HG03280 (cell line): ENCODE results near the gene CORO6.

ENCODE experiments used
- ATAC-seq: cut with Tn5 transposase; IDR thresholded peaks from one replicate; pipeline ENCODE4 v1.9.1; 2021; ENCODE audit warnings: mild to moderate bottlenecking, moderate library complexity; ENCODE audit not compliant: unreplicated experiment

The CORO6 gene

DNA sequence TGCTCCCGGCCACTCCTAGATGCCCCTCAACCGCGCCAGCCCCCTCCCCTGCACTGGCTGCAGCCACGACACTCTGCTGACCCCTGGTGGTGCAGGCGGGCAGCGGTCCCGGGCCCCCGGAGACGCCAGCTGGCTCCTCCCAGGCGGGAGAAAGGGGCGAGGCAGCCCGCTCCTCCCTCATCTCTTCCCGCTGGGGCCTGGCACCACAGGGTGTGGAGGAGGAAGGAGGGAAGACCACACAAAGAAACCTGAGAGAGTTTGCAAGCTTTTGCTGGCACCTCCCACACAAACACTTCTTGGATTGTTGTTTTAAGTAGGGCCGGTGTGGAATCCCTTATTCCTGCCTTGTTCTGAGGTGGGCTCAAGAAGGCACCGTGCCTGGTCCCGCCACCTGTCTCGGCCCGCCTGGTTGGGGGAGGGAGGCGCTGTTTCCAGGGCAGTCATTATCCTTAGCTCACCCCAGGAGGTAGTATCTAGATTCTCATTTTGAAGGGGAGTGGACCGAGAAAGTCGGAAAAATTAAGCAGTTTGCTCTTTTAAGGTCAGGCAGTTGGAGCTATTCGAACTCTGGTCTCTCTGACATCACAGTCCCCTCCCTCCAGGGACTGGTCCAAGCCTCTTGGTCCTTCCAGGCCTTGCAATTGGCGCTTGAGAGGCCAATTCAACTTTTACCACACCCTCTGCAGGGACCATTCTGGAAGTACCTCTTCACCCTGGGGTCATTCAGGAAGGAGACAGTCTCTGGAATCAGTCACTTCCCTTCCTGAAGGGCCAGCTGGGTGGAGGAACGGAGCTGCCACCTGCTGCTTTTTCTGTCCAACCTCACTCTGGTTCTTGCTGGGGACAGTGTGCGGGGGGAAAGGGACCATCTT lies 30.7 kb downstream of the CORO6 start:
- ATAC-seq = no peak

- ATAC-seq = no peak
Observed at GRCh38 chr17:29591146-29591736, 31.5 kb downstream of the CORO6 start.

DNA sequence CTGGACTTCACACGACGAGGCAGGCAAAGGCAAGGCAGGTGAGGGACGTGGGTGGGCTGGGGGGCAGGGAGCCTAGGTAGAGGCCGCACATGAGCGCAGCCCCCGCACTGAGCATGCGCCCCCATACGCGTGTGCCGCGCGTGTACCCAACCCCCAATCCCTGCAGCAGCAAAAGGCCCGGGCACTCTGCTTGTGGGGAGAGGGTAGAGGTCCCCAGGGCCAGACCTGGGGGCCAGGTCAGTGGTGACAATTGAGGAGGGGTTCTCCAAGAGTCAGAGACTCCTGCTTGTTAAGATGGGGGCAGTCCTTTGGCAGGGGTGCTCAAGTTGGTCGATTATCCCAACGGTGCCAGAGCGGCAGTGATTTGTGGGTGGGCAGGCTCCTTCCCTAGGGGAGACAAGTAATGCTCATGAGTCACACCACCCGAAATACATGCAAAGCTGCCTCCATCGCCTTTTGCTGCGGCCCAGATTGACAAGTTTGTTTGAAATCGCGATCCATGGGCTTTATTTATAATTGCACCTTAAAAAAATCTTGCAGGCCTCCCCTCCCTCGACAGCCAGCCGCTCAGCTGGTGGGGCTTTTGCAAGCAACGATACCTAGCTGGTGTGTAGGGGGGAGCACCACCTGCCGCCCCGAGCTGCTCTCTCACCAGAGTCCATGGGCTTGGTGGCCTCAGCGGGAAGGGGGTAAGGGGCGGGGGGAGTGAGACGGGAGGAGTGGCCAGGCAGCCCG lies 32.1 kb downstream of the CORO6 start:
- no peak for ATAC-seq

GRCh38 chr17:29589524-29590410 lies 32.9 kb downstream of the CORO6 start, which contains the start of gene GIT1:
GIT1 (minus strand) TSS chr17:29589648; CDS start chr17:29589378, 270 bp downstream.
- ATAC-seq = peak; percentile 66

DNA sequence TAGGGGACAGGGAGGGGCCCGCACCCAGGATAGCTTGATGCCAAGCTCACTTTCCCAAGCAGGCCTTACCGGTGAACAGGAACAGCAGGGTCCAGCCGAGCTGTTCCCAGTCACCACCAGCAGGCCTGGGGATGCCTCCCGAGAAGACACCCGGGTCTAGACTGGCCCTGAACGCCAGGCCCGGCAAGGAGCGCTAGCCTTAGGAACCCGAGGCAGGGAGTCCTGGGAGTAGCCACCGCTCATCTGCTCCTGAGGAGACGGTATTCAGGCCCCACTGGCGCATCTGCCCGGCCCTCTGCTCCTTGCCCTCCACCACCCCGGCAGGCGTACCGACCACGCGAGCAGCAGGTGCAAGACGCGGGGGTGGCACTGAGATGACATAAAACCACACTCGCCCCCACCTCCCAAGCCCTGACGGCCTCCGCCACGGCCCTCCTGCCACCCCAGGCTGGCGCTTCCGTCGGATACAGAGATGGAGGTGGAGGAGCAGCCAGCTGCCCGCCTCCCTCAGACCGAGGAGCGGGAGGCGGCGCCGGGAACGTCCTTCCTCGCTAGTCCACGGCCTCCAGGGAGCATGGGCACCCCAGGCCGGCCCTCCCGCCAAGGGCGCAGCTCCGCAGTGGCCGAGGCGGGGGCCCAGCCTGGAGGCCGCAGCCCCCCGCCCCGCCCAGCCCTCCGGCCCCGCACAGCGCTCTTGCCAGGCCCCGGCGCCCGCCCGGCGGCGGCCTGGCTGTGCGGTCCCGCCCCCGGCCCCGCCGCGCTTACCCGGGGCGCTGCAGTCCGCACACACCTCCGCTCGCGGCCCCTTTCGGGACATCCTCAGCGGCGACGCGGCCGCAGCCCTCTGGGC lies 33.9 kb downstream of the CORO6 start:
- peak; percentile 13 for ATAC-seq

GRCh38 chr17:29588017-29588561 lies 34.6 kb downstream of the CORO6 start:
- ATAC-seq = no peak

- ATAC-seq = no peak
Observed at GRCh38 chr17:29587591-29587990, 35.1 kb downstream of the CORO6 start.

DNA sequence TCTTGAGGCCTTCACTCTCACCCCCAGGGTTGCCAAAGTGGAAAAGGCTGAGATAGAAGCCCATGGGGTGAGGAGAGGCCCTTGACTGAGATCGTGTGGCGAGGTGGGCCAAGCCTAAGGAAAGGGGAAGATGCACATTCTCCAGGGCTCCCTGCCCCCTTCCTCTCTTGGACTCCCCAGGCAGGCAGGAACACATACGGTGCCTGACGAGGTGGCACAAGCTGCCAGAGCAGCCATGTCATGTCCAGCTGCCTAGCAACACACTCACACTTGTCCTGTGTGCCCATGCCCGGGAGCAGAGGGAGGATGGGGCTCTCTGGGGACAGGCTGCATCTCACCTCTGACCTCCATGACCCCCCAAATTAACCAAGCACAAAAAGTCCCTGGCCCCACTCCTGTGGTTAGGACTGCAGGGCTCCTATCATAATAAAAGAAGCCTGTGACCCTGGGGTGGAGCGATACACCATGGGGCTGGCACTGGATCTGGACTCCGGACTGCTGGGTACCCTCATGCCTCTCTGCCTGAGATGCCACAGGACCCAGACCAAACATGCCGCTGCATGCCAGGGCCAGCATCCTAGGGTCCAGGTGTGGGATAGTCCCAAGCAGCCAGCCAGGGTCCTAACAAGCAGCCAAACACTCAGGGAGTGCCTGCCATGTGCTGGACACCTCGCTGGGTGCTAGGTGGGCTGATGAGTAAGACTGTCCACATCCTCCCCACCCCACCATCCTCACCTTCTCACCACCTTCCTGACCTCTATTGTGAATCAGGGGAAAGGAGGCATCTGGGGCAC lies 35.8 kb downstream of the CORO6 start:
- no peak for ATAC-seq

DNA sequence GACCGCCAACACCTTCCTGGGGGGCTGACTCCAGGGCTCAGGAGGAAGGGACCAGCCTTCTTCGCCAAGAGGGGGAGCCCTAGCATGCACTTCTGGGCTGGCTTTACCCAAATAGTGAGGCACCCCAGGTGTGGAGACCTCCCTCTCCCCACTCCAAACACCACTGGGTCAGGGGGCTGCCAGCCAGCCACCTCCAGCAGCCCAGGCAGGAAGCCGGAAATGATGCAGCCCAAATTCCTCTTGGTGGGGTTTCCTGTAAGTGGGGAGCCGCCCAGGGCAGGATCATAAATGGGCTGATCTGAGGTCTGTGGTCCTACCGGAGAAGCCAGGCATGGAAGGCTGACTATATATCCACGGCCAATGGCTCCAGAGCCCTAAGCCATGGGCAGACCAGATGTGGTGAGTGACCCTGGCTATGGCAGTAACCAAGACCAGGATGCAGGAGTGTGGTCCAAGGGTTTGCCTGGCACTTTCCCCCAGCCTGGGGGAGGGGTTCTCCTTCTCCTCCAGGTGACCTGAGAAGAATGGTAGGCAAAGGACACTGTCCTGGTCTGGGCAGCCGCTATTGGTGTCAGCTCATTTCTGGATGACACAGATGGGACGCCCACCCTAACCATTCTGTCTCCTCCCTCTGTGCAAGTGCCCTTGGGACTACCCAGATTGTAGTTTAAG lies 37.5 kb downstream of the CORO6 start:
- ATAC-seq = no peak

DNA sequence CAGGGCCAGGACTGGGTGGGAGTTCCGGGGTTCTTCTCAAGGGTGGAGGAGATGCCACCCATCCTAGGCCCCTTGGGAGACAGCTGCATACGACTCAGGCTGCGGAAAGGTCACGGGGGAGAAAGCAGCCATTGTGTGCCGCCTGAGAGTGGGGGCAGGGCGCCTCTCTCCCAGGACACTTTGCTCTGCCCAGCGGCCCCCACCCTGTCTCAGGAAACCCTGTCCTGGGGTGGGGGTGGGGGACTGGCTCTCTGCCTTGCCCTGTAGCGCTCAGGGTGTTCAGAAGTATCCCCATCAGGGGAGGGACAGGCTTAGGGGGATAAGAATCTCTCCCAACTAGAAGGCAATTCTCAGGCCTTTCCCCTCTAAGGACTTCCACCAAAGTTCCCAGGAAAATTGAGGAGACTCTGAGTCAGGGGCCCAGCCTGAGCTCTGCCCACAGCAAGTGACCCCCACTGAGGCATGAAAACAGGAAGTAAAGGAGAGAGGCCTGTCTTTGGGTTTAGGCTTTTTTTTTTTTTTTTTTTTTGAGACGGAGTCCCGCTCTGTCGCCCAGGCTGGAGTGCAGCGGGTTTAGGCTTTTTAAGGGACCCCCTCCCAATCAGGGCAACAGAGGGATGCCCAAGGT lies 38.1 kb downstream of the CORO6 start:
- ATAC-seq = no peak

DNA sequence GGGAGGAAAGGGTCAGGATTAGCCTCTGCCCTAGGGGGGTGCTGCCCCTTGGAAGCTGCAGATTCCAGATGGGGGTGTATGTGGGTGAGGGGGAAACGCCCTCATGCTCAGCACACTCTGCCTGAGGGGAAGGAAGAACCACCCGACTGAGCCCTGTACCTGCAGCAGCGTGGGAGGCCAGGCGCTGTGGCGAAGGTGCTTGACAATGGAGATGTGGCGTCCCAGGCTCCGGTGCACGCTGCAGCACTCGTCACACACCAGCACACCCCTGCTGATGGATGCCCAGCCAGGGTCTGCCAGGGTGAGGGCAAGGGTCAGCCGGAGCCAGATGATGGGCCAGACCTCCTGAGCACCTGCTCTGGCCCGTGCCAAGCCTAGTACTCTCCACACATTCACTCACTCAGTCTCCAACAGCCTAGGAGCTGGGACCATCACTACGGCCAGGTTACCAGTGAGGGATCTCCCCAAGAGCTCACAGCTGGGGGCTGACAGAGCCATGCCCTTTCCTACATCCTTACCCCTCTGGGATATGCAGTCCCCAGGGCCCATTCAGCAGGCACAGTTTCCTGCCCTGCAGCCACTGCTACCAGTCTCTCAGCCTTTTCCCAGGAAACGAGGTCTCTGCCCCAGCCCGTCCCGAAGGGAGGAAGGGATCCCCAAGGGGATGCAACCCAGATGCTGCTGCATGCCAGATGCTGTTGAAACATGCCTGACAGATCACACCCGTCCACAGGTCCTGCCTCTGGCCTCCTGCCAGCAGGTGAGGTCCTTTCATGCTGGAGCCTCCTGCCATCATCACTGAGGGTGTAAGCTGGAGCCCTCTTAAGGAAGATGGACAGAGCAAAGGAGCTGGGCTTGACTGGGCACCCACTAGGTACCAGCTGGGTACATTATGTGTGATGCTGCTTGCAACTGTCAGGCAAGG lies 39.1 kb downstream of the CORO6 start:
- no peak for ATAC-seq

DNA sequence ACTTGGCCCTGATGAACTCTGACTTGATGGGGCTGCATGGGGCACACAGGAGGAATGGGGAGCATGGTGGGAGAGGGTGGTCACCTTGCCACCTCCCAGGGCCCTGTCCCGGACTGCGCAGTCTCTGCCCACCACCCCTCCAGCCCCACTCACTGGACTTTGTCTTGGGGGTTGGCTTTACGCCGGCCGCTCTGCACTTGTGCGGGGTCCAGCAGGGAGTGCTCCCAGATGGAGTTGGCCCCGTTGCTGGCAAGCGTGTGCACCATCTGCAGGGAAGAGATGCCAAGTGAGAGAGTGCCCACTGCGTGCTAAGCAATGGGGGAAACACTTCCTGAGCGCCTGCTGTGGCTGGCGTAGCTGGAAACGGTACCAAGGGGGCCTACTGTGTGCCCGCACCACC lies 39.9 kb downstream of the CORO6 start:
- no peak for ATAC-seq

GRCh38 chr17:29582254-29582765 lies 40.4 kb downstream of the CORO6 start:
- no peak for ATAC-seq

DNA sequence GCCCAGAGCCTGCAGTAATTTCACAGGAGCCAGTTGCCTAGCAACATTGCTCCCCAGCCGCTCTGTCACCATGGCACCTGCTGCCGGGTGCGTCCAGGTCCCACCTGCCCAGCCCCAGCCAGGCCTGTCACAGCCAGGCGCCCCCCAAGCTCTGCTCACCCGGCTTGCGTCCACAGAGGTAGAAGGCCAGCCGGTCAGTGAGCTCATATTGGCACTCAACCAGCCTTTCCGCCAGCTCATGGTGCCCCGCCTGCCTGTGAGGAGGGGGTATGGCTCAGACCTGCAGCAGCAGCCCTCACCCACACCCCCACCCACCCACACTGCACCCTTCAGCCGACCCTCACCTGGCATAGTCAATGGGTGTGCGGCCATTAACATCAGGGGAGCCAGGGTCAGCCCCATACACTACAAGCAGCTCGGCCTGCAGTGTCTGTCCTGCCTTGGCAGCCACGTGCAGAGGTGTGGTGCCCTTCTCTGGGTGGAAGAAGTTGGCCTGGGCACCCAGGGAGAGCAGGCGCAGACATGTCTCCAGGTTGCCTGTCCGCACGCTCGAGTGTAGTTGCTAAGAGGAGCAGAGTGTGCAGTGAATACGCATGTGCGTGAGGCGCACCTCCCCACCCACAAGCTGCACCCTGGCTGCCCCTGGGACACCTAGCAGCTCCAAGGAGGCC lies 41.0 kb downstream of the CORO6 start:
- no peak for ATAC-seq

- peak; percentile 83 for ATAC-seq
Observed at GRCh38 chr17:29579866-29580771, 42.6 kb downstream of the CORO6 start.
